ENCODE results near the gene SLAIN1. TPM values are rescaled to one million over a fixed set of nuclear protein-coding genes. Genes with fewer than 3 reads are reported as not detected.

The SLAIN1 gene
- total RNA-seq: 0.14 and 0.37 TPM in 2 replicates

GRCh38 chr13:77697217-77698103 is at the start of gene SLAIN1:
Gene SLAIN1, plus strand, starts transcription at chr13:77697687. Its CDS starts 227 bp downstream, at chr13:77697914.

Other genes starting within 250 kb of the SLAIN1 start
- gene SCEL, start 162.0 kb upstream of the SLAIN1 start, total RNA-seq: under 0.01 TPM in 1 of 2 replicates, not detected in the other
- 41.0 and 144 TPM in 2 replicates for gene EDNRB, start 221.1 kb downstream of the SLAIN1 start, total RNA-seq